T-cell (primary cell): Measurements from ENCODE around the gene OTX1. TPM values are rescaled to one million over a fixed set of nuclear protein-coding genes. Genes with fewer than 3 reads are reported as not detected.
"Not testable (repeated sequence)": the region's sequence is repeated elsewhere in the genome, so short reads cannot be mapped to it uniquely, and the experiment has no call there.

Experiments used
- ATAC-seq, 4 experiments: fragments of 200-7000 bp in 3 of 4; fragments of 150-1000 bp in 1 of 4; cut with Tn5 transposase; replicated peaks in 1 of 4; 1 replicate in 3 of 4; 2 replicates in 1 of 4; pipeline ENCODE4 v1.10.0; 2021; ENCODE audit warnings: moderate library complexity in 3 of 4, mild to moderate bottlenecking in 2 of 4, moderate number of reproducible peaks in 1 of 4
- CTCF ChIA-PET, 2 donors: fragments of 300-600 bp; sonication (Branson Sonifier 250); formaldehyde crosslinking; loops; one replicate each; lab custom pipeline; 2022; ENCODE audit warnings: antibody characterized with exemption in 2 of 2; lab: Charles Lee
- POLR2A ChIA-PET, 2 donors: fragments of 300-600 bp; sonication (Branson Sonifier 250); formaldehyde crosslinking; loops; one replicate each; lab custom pipeline; 2022; ENCODE audit warnings: antibody characterized with exemption in 2 of 2; lab: Charles Lee
- DNase-seq, 35 experiments: peaks; one replicate each; pipeline versions ENCODE4 v3.0.0 to v3.0.0-alpha.2; 2013 to 2023
- H3K27ac ChIP-seq: one replicate; pipeline ENCODE4 v1.5.1; 2013; ENCODE audit warnings: low read length
- H3K27me3 ChIP-seq, 2 experiments: replicated peaks in 1 of 2; 1 replicate in 1 of 2; 2 replicates in 1 of 2; pipeline versions ENCODE4 v1.6.1 to v1.7.0; 2013; ENCODE audit warnings: low read length in 1 of 2, mixed read lengths in 1 of 2; ENCODE audit not compliant: control insufficient read depth in 2 of 2, insufficient read depth in 2 of 2; ENCODE audit errors: extremely low read depth in 1 of 2
- H3K36me3 ChIP-seq, 2 donors: 1 replicate in 1 of 2; 2 replicates in 1 of 2; pipeline versions ENCODE4 v1.6.1 to v1.7.0; 2013; ENCODE audit warnings: low read length in 1 of 2; ENCODE audit not compliant: control insufficient read depth in 2 of 2, insufficient read depth in 1 of 2; ENCODE audit errors: extremely low read depth in 1 of 2
- H3K4me1 ChIP-seq, 2 experiments: 1 replicate in 1 of 2; 2 replicates in 1 of 2; pipeline versions ENCODE4 v1.6.1 to v1.7.0; 2013; ENCODE audit warnings: low read length in 2 of 2, mixed read lengths in 1 of 2; ENCODE audit not compliant: insufficient read depth in 2 of 2, control insufficient read depth in 1 of 2; ENCODE audit errors: extremely low read depth in 1 of 2
- H3K4me3 ChIP-seq, 2 donors: 1 replicate in 1 of 2; 2 replicates in 1 of 2; pipeline versions ENCODE4 v1.5.1 to v1.7.0; 2013; ENCODE audit warnings: mild to moderate bottlenecking in 2 of 2, low read length in 1 of 2, moderate library complexity in 1 of 2; ENCODE audit not compliant: control insufficient read depth in 1 of 2; ENCODE audit errors: extremely low read depth in 1 of 2
- H3K9me3 ChIP-seq: 2 replicates; pipeline ENCODE4 v1.7.0; 2013
- H3K27ac Mint-ChIP-seq, 2 donors: one replicate each; pipeline ENCODE4 v1.8.0; 2020 to 2021; ENCODE audit warnings: mild to moderate bottlenecking in 2 of 2, mixed read lengths in 2 of 2
- H3K27me3 Mint-ChIP-seq, 2 donors: one replicate each; pipeline ENCODE4 v1.8.0; 2021 to 2022; ENCODE audit warnings: mixed read lengths in 2 of 2
- H3K36me3 Mint-ChIP-seq: one replicate; pipeline ENCODE4 v1.8.0; 2021; ENCODE audit warnings: mixed read lengths
- H3K4me1 Mint-ChIP-seq, 3 donors: one replicate each; pipeline ENCODE4 v1.8.0; 2020 to 2022; ENCODE audit warnings: mixed read lengths in 3 of 3, mild to moderate bottlenecking in 1 of 3
- H3K4me3 Mint-ChIP-seq, 3 donors: one replicate each; pipeline ENCODE4 v1.8.0; 2020 to 2022; ENCODE audit warnings: mild to moderate bottlenecking in 3 of 3, mixed read lengths in 3 of 3, moderate library complexity in 3 of 3
- H3K9me3 Mint-ChIP-seq, 3 donors: one replicate each; pipeline ENCODE4 v1.8.0; 2020 to 2022; ENCODE audit warnings: mixed read lengths in 3 of 3
- WGBS: methylation state at CpG from one replicate; pipeline ENCODE4 v1.1.5; 2013; ENCODE audit warnings: missing lambda C conversion rate; ENCODE audit not compliant: insufficient coverage; 5-methylcytosine and 5-hydroxymethylcytosine counted together
- total RNA-seq, 35 experiments: library from RNA in 6 of 35; stranded (reverse) in 6 of 35; fragments of 120-200 nt in 1 of 35; gene quantifications; one replicate each; pipeline versions ENCODE4 v1.2.1 to v1.2.4 and lab custom pipeline; 2013 to 2026

OTX1 gene
- total RNA-seq, 5 donors from 2014 or later (not counting 1 experiment from before 2014, with no cell fraction given) = not detected

DNA sequence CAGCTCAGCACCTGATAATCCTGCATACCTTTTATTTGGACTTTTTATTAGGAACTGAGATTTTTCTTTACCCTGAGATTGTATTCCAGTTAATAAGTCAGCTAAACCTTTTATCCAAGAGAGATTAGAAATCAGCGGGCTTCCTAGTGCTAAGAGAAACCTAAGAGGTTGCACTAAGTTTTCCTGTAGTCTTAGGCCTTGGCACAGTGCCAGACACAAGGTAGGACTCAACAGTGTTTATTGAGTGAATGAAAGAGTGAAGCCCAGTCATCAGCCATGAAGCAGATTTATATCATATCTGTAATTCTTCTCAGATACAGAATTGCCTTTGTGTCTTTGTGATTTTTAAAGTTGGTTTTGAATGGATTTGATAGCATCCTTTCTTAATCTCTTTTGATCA, 13.6 kb downstream of the OTX1 start:
- ATAC-seq = no peak
- POLR2A ChIA-PET = interaction anchor here in 1 of 2 donors (0.7 kb wide), 1 partner anchor 57 kb away, joined by 3 read pairs; no protein-coding TSS in a partner anchor
- no peaks in the 10 kb centered on the region for H3K9me3 ChIP-seq
- CTCF ChIA-PET = no interaction called here
- H3K36me3 Mint-ChIP-seq = no peaks in the 10 kb centered on the region
- H3K4me1 Mint-ChIP-seq = peaks cover 5 to 7% (median 5%) of the 10 kb centered on the region in 3 donors
- peaks cover 50 to 59% of the 10 kb centered on the region in 2 donors for H3K27me3 Mint-ChIP-seq
- no peak for DNase-seq
- H3K9me3 Mint-ChIP-seq = no peaks in the 10 kb centered on the region
- WGBS = no CpG with 5 or more reads among the region's 1 CpG
- H3K4me3 Mint-ChIP-seq = no peak overlapping the region
- H3K4me1 ChIP-seq = peaks cover 0 to 4% of the 10 kb centered on the region in 2 experiments
- no peaks in the 10 kb centered on the region for H3K36me3 ChIP-seq
- H3K4me3 ChIP-seq = no peak overlapping the region
- no peak overlapping the region for H3K27ac ChIP-seq
- H3K27me3 ChIP-seq = peaks cover 4 to 27% of the 10 kb centered on the region in 2 experiments
- no peak overlapping the region for H3K27ac Mint-ChIP-seq

DNA sequence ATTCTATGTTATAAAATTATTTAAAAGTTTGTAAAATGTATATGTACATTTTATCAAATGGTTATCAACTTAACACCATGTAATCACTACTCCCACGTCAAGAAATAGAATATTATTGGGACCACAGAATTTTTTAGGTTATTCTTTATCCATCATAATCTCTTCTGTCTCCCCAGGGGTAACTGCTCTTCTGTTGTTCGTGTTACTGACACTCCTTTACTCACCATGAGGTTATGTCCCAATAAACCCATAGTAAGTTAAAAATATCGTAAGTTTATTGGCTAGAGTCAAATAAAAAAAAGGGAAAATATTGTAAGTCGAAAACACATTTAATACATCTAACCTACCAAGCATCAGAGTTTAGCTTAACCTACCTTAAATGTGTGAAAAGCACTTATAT, 14.0 kb downstream of the OTX1 start:
- Histone ChIP-seq H3K27me3 (peaks cover 3 to 27% of the 10 kb centered on the region in 2 experiments), H3K9me3 (no peaks in the 10 kb centered on the region), H3K4me1 (no peaks in the 10 kb centered on the region), H3K27ac (no peak overlapping the region), H3K4me3 (no peak overlapping the region), H3K36me3 (no peaks in the 10 kb centered on the region)
- DNase-seq (no peak), ATAC-seq (no peak)
- POLR2A ChIA-PET = no interaction called here
- Mint-ChIP-seq H3K9me3 (no peaks in the 10 kb centered on the region), H3K27ac (no peak overlapping the region), H3K4me1 (peaks cover 5% of the 10 kb centered on the region in 3 donors), H3K36me3 (no peaks in the 10 kb centered on the region), H3K4me3 (no peak overlapping the region), H3K27me3 (peaks cover 55 to 57% of the 10 kb centered on the region in 2 donors)
- CTCF ChIA-PET = no interaction called here
- WGBS = no CpG with 5 or more reads among the region's 4 CpGs

DNA sequence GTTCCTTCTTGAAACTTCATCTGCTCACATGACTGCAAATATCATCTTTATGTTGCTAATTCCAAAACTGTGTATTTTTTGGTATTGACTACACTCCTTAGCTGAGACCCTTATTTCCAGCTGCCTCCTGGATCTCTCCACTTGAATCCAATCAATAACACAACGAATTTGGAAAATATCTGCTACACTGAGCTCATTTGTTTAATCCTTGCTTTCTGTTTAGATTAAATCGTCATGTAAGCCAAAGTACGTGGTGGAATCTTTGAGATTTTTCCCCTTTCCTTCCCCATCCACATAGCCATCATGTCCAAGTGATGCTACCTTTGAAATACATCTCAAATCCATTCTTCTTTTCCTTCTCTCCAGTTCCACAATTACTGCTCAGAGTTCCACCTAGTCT, 15.6 kb downstream of the OTX1 start:
- H3K27me3 Mint-ChIP-seq = peaks cover 47 to 48% of the 10 kb centered on the region in 2 donors
- Histone ChIP-seq H3K4me1 (no peaks in the 10 kb centered on the region), H3K27me3 (peaks cover 3 to 21% of the 10 kb centered on the region in 2 experiments), H3K27ac (no peak overlapping the region), H3K4me3 (no peak overlapping the region), H3K36me3 (no peaks in the 10 kb centered on the region), H3K9me3 (no peaks in the 10 kb centered on the region)
- WGBS = 49% methylated on average over 3 of the region's 3 CpGs
- no peaks in the 10 kb centered on the region for H3K36me3 Mint-ChIP-seq
- ChIA-PET POLR2A (no interaction called here), CTCF (no interaction called here)
- no peak for DNase-seq
- no peaks in the 10 kb centered on the region for H3K4me1 Mint-ChIP-seq
- H3K4me3 Mint-ChIP-seq = no peak overlapping the region
- no peaks in the 10 kb centered on the region for H3K9me3 Mint-ChIP-seq
- ATAC-seq = no peak
- no peak overlapping the region for H3K27ac Mint-ChIP-seq

DNA sequence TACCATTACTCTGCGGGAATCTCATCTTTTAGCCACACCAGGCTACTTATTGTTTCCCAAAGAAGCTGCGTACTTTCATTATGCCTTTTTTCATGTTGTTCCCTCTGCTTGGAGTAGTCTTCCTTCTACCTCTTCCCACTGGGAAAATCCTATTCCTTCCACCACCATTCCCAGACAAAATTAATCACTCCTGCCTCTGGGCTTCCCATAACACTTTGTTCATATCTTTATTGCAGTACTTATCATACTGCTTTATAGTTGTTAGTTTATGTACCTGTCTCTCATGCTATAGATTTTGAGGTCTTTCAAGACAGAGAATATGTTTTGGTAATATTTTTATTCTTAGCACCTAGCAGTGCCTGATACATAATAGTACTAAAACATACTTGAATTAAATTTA, 16.2 kb downstream of the OTX1 start:
- ChIA-PET CTCF (no interaction called here), POLR2A (no interaction called here)
- no peak overlapping the region for H3K27ac Mint-ChIP-seq
- DNase-seq = no peak
- Histone ChIP-seq H3K27me3 (peaks cover 3 to 16% of the 10 kb centered on the region in 2 experiments), H3K36me3 (no peaks in the 10 kb centered on the region), H3K9me3 (no peaks in the 10 kb centered on the region), H3K27ac (no peak overlapping the region), H3K4me1 (no peaks in the 10 kb centered on the region), H3K4me3 (no peak overlapping the region)
- H3K9me3 Mint-ChIP-seq = no peaks in the 10 kb centered on the region
- no peak overlapping the region for H3K4me3 Mint-ChIP-seq
- peaks cover 42 to 45% of the 10 kb centered on the region in 2 donors for H3K27me3 Mint-ChIP-seq
- no peaks in the 10 kb centered on the region for H3K4me1 Mint-ChIP-seq
- WGBS = 88% methylated on average over 1 of the region's 2 CpGs
- no peak for ATAC-seq
- H3K36me3 Mint-ChIP-seq = no peaks in the 10 kb centered on the region

DNA sequence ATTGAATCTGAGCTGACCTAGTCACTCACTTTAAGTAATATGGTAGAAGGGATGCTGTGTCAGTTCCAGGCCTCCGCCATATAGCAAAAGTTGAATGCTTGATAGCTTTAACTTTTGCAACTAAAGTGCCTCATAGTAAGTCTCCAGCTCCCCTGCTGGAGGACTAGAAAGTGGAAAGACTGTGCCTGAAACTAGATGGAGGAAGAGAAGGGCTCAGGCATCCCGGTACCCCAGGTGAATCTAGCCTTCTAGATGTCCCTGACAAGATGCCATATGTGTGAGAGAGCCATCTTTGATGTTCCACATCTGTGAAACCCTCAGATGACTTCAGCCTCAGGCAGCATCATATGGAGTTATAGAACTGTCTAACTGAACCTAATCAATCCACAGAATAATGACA, 21.0 kb downstream of the OTX1 start:
- H3K27ac ChIP-seq = no peak overlapping the region
- H3K4me1 Mint-ChIP-seq = no peaks in the 10 kb centered on the region
- ATAC-seq = no peak
- peaks cover 0 to 2% (median 0%) of the 10 kb centered on the region in 3 donors for H3K9me3 Mint-ChIP-seq
- 100% methylated on average over 1 of the region's 2 CpGs for WGBS
- H3K27me3 Mint-ChIP-seq = peaks cover 25 to 29% of the 10 kb centered on the region in 2 donors
- ChIA-PET CTCF (no interaction called here), POLR2A (no interaction called here)
- no peak overlapping the region for H3K4me3 ChIP-seq
- no peaks in the 10 kb centered on the region for H3K36me3 Mint-ChIP-seq
- no peak for DNase-seq
- no peak overlapping the region for H3K4me3 Mint-ChIP-seq
- H3K27me3 ChIP-seq = peaks cover 3 to 4% of the 10 kb centered on the region in 2 experiments
- no peaks in the 10 kb centered on the region for H3K36me3 ChIP-seq
- no peaks in the 10 kb centered on the region for H3K9me3 ChIP-seq
- H3K27ac Mint-ChIP-seq = no peak overlapping the region
- H3K4me1 ChIP-seq = no peaks in the 10 kb centered on the region

DNA sequence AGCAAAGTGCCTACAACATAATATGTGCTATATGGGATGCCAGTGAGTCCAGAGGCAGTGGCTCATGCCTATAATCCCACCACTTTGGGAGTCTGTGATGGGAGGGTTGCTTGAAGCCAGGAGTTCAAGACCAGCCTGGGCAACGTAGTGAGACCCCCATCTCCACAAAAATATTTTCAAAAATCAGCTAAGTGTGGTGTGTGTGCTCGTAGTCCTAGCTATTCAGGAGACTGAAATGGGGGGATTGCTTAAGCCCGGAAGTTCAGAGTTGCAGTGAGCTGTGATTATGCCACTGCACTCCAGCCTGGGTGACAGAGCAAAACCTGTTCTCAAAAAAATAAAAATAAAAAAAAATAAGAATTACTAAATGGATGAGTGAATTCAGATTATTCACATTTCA, 23.4 kb downstream of the OTX1 start:
- Histone ChIP-seq H3K9me3 (no peaks in the 10 kb centered on the region), H3K27me3 (peaks cover 0 to 3% of the 10 kb centered on the region in 2 experiments), H3K4me3 (no peak overlapping the region), H3K36me3 (no peaks in the 10 kb centered on the region), H3K4me1 (no peaks in the 10 kb centered on the region), H3K27ac (no peak overlapping the region)
- ATAC-seq (no peak), DNase-seq (no peak)
- Mint-ChIP-seq H3K36me3 (no peaks in the 10 kb centered on the region), H3K27me3 (peaks cover 25 to 32% of the 10 kb centered on the region in 2 donors), H3K4me3 (no peak overlapping the region), H3K9me3 (peaks cover 0 to 2% (median 0%) of the 10 kb centered on the region in 3 donors), H3K27ac (no peak overlapping the region), H3K4me1 (no peaks in the 10 kb centered on the region)
- ChIA-PET POLR2A (no interaction called here), CTCF (no interaction called here)
- WGBS = no CpG with 5 or more reads among the region's 3 CpGs

DNA sequence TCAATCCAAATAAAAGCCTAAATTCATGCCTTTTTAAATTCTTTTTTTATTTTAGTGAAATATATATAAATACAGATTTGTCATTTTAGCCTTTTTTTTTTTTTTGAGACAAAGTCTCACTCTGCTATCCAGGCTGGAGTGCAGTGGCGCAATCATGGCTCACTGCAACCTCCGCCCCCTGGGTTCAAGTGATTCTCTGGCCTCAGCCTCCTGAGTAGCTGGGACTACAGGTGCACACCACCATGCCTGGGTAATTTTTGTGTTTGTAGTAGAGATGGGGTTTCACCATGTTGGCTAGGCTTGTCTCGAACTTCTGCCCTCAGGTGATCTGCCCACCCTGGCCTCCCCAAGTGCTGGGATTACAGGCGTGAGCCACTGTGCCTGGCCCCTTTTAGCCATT, 23.8 kb downstream of the OTX1 start:
- H3K36me3 Mint-ChIP-seq, H3K9me3 ChIP-seq, H3K27me3 ChIP-seq, POLR2A ChIA-PET, H3K4me3 Mint-ChIP-seq, H3K4me3 ChIP-seq, DNase-seq, CTCF ChIA-PET, ATAC-seq, H3K27ac Mint-ChIP-seq, H3K9me3 Mint-ChIP-seq, H3K27ac ChIP-seq, H3K36me3 ChIP-seq, H3K4me1 Mint-ChIP-seq, H3K4me1 ChIP-seq: not testable (repeated sequence)
- peaks cover 24 to 32% of the 10 kb centered on the region in 2 donors for H3K27me3 Mint-ChIP-seq
- no CpG with 5 or more reads among the region's 4 CpGs for WGBS
